ENCODE results near the gene CEACAM8.

DNA sequence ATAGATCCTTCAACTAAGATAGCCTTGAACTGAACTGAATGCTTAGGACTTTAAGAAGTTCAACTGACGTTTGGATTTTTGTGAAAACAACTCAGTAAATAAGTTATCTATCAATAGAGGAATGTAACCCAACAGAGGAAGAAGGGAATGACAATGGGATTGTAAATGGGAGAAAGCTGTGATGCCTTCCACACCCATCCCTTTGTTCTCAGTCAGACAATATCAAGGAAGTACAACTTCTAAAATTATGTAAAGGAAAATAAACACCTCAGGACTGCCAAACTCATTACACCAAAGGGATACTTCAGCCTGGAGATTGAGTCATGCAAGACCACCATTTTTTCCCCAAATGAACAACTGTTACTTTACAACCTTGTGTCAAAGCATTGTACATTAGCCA, 21.1 kb downstream of the CEACAM8 start:
- TF ChIP-seq, protein P1, sequence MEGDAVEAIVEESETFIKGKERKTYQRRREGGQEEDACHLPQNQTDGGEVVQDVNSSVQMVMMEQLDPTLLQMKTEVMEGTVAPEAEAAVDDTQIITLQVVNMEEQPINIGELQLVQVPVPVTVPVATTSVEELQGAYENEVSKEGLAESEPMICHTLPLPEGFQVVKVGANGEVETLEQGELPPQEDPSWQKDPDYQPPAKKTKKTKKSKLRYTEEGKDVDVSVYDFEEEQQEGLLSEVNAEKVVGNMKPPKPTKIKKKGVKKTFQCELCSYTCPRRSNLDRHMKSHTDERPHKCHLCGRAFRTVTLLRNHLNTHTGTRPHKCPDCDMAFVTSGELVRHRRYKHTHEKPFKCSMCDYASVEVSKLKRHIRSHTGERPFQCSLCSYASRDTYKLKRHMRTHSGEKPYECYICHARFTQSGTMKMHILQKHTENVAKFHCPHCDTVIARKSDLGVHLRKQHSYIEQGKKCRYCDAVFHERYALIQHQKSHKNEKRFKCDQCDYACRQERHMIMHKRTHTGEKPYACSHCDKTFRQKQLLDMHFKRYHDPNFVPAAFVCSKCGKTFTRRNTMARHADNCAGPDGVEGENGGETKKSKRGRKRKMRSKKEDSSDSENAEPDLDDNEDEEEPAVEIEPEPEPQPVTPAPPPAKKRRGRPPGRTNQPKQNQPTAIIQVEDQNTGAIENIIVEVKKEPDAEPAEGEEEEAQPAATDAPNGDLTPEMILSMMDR (IDR thresholded peaks at IDR 0.05 in 8 of 11, conservative IDR thresholded peaks at IDR 0.05 in 3 of 11): no peak
- TF ChIP-seq POLR2A (IDR thresholded peaks at IDR 0.05): no peak
- no peak for TF ChIP-seq POLR2AphosphoS5 (IDR thresholded peaks at IDR 0.05)

All from spleen (tissue), 7 donors.